Measurements from ENCODE around the gene TMEM51.

The TMEM51 gene

GRCh38 chr1:15212216-15212953 is 58.8 kb downstream of the TMEM51 start:
- in situ Hi-C loops (cut with MboI; ENCODE audit: low sequenced_read_pairs) = no loop called here

- in situ Hi-C loops (cut with MboI; ENCODE audit: low sequenced_read_pairs) = no loop called here
Measured at GRCh38 chr1:15212954-15213291, 59.4 kb downstream of the TMEM51 start.

GRCh38 chr1:15213341-15213821 is 59.8 kb downstream of the TMEM51 start:
- in situ Hi-C loops (cut with MboI; ENCODE audit: low sequenced_read_pairs) = no loop called here

GRCh38 chr1:15214527-15214926 is 61.0 kb downstream of the TMEM51 start:
- in situ Hi-C loops (cut with MboI; ENCODE audit: low sequenced_read_pairs) = no loop called here

GRCh38 chr1:15215116-15215515 is 61.6 kb downstream of the TMEM51 start:
- in situ Hi-C loops (cut with MboI; ENCODE audit: low sequenced_read_pairs) = no loop called here

GRCh38 chr1:15217654-15218053 is 64.1 kb downstream of the TMEM51 start:
- in situ Hi-C loops (cut with MboI; ENCODE audit: low sequenced_read_pairs) = no loop called here

- in situ Hi-C loops (cut with MboI; ENCODE audit: low sequenced_read_pairs) = no loop called here
Measured at GRCh38 chr1:15218287-15219279, 65.0 kb downstream of the TMEM51 start.

GRCh38 chr1:15219280-15220023 is 65.9 kb downstream of the TMEM51 start:
- in situ Hi-C loops (cut with MboI; ENCODE audit: low sequenced_read_pairs) = no loop called here

- in situ Hi-C loops (cut with MboI; ENCODE audit: low sequenced_read_pairs) = no loop called here
Measured at GRCh38 chr1:15220024-15220392, 66.5 kb downstream of the TMEM51 start.

- in situ Hi-C loops (cut with MboI; ENCODE audit: low sequenced_read_pairs) = no loop called here
Measured at GRCh38 chr1:15220825-15221431, 67.4 kb downstream of the TMEM51 start.

- in situ Hi-C loops (cut with MboI; ENCODE audit: low sequenced_read_pairs) = no loop called here
Measured at GRCh38 chr1:15222653-15223303, 69.2 kb downstream of the TMEM51 start.

GRCh38 chr1:15224259-15224869 is 70.8 kb downstream of the TMEM51 start:
- in situ Hi-C loops (cut with MboI; ENCODE audit: low sequenced_read_pairs) = no loop called here

GRCh38 chr1:15224974-15225373 is 71.4 kb downstream of the TMEM51 start:
- in situ Hi-C loops (cut with MboI; ENCODE audit: low sequenced_read_pairs) = no loop called here

GRCh38 chr1:15225461-15225860 is 71.9 kb downstream of the TMEM51 start:
- in situ Hi-C loops (cut with MboI; ENCODE audit: low sequenced_read_pairs) = no loop called here

- in situ Hi-C loops (cut with MboI; ENCODE audit: low sequenced_read_pairs) = no loop called here
Measured at GRCh38 chr1:15226388-15227255, 73.1 kb downstream of the TMEM51 start.

GRCh38 chr1:15229707-15230131 is 76.2 kb downstream of the TMEM51 start:
- in situ Hi-C loops (cut with MboI; ENCODE audit: low sequenced_read_pairs) = no loop called here

- in situ Hi-C loops (cut with MboI; ENCODE audit: low sequenced_read_pairs) = no loop called here
Measured at GRCh38 chr1:15231714-15232201, 78.2 kb downstream of the TMEM51 start.

- in situ Hi-C loops (cut with MboI; ENCODE audit: low sequenced_read_pairs) = no loop called here
Measured at GRCh38 chr1:15233689-15234088, 80.1 kb downstream of the TMEM51 start.

- in situ Hi-C loops (cut with MboI; ENCODE audit: low sequenced_read_pairs) = no loop called here
Measured at GRCh38 chr1:15236321-15236721, 82.8 kb downstream of the TMEM51 start.

All from HL-60/S4 treated with phorbol 12-myristate 13-acetate at 8.2 ng/mL for 4 days and 3 days (cell line).